ENCODE results near the gene SYT15. TPM values are rescaled to one million over a fixed set of nuclear protein-coding genes. Genes with fewer than 3 reads are reported as not detected.
"Not testable (repeated sequence)": the region's sequence is repeated elsewhere in the genome, so short reads cannot be mapped to it uniquely, and the experiment has no call there.

SYT15 gene
- polyA plus RNA-seq (ENCODE audit: insufficient read length in 4 of 4): 10 to 100 TPM in 2 of 4 donors, 1 to 10 TPM in 2; 7.3 to 18.4 (median 10.3) TPM

GRCh38 chr10:46578474-46579178 lies at the start of gene SYT15:
TSS of gene SYT15 (plus strand) at chr10:46579128. CDS start at chr10:46579169, 41 bp downstream.
- not testable (repeated sequence) for DNase-seq (ENCODE audit: low read depth in 4 of 4, low spot score in 3 of 4)

GRCh38 chr10:46529742-46530141 lies 49.2 kb upstream of the SYT15 start:
- not testable (repeated sequence) for DNase-seq (ENCODE audit: low read depth in 4 of 4, low spot score in 3 of 4)

GRCh38 chr10:46530249-46531186 lies 48.4 kb upstream of the SYT15 start:
- no peak for DNase-seq (ENCODE audit: low read depth in 4 of 4, low spot score in 3 of 4)

- not testable (repeated sequence) for DNase-seq (ENCODE audit: low read depth in 4 of 4, low spot score in 3 of 4)
Measured at GRCh38 chr10:46532256-46532655, 46.7 kb upstream of the SYT15 start.

- no peak for DNase-seq (ENCODE audit: low read depth in 4 of 4, low spot score in 3 of 4)
Measured at GRCh38 chr10:46534828-46535524, 44.0 kb upstream of the SYT15 start.

GRCh38 chr10:46536171-46536570 lies 42.8 kb upstream of the SYT15 start:
- no peak for DNase-seq (ENCODE audit: low read depth in 4 of 4, low spot score in 3 of 4)

- DNase-seq (ENCODE audit: low read depth in 4 of 4, low spot score in 3 of 4): no peak
Measured at GRCh38 chr10:46536781-46537180, 42.1 kb upstream of the SYT15 start.

- DNase-seq (ENCODE audit: low read depth in 4 of 4, low spot score in 3 of 4): no peak
Measured at GRCh38 chr10:46537309-46537708, 41.6 kb upstream of the SYT15 start.

GRCh38 chr10:46538155-46538554 lies 40.8 kb upstream of the SYT15 start:
- no peak for DNase-seq (ENCODE audit: low read depth in 4 of 4, low spot score in 3 of 4)

- DNase-seq (ENCODE audit: low read depth in 4 of 4, low spot score in 3 of 4): no peak
Measured at GRCh38 chr10:46538717-46539426, 40.1 kb upstream of the SYT15 start.

GRCh38 chr10:46539596-46540411 lies 39.1 kb upstream of the SYT15 start:
- DNase-seq (ENCODE audit: low read depth in 4 of 4, low spot score in 3 of 4): no peak

GRCh38 chr10:46540412-46541016 lies 38.4 kb upstream of the SYT15 start:
- no peak for DNase-seq (ENCODE audit: low read depth in 4 of 4, low spot score in 3 of 4)

- no peak for DNase-seq (ENCODE audit: low read depth in 4 of 4, low spot score in 3 of 4)
Measured at GRCh38 chr10:46541017-46541661, 37.8 kb upstream of the SYT15 start.

- no peak for DNase-seq (ENCODE audit: low read depth in 4 of 4, low spot score in 3 of 4)
Measured at GRCh38 chr10:46541735-46542566, 37.0 kb upstream of the SYT15 start.

GRCh38 chr10:46542567-46543465 lies 36.1 kb upstream of the SYT15 start:
- DNase-seq (ENCODE audit: low read depth in 4 of 4, low spot score in 3 of 4): no peak

GRCh38 chr10:46543466-46544377 lies 35.2 kb upstream of the SYT15 start:
- no peak for DNase-seq (ENCODE audit: low read depth in 4 of 4, low spot score in 3 of 4)
